Hematopoietic multipotent progenitor cell treated with erythropoietin and hydrocortisone succinate and interleukin-3 and kit ligand, for 8 days (in vitro differentiated cells): ENCODE measurements around the gene ANKHD1.
A peak's percentile ranks its signal among the peaks of the same experiment; 100 is the strongest.

Experiments used
- DNase-seq: peaks from one replicate; pipeline ENCODE4 v3.0.0-alpha.2; 2015

Gene ANKHD1

DNA sequence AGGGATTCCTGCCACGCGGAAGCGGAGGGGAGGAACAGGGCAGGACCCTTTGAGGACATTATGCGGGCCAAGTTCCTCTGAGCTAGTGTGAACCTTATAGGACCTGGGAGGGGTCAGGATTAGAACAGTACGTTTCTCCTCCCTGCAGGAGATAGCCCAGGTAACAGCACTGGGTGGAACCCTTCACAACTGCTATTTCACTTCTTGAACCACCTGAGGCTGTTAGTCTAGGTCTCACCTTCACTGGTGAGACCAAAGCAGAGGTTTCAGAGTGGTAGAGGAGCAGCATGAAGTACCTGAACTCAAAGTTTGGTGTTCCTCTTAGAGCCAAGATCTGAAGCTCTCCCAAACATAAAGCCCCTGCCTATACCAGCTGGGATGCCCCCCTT lies 146.7 kb downstream of the ANKHD1 start:
- no peak for DNase-seq

DNA sequence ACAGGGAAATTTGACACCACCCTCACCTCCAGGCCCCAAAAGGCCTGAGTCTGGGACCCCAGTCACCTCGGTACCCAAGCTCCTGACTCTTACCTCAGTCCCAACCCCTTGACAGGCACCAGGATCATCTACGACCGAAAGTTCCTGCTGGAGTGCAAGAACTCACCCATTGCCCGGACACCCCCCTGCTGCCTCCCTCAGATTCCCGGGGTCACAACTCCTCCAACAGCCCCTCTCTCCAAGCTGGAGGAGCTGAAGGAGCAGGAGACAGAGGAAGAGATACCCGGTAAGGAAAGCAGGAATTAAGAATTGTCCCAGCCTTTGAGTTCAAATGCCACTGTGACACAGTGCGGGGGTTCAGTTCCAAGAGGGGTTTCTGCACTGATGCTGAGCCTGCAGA lies 147.2 kb downstream of the ANKHD1 start:
- no peak for DNase-seq

DNA sequence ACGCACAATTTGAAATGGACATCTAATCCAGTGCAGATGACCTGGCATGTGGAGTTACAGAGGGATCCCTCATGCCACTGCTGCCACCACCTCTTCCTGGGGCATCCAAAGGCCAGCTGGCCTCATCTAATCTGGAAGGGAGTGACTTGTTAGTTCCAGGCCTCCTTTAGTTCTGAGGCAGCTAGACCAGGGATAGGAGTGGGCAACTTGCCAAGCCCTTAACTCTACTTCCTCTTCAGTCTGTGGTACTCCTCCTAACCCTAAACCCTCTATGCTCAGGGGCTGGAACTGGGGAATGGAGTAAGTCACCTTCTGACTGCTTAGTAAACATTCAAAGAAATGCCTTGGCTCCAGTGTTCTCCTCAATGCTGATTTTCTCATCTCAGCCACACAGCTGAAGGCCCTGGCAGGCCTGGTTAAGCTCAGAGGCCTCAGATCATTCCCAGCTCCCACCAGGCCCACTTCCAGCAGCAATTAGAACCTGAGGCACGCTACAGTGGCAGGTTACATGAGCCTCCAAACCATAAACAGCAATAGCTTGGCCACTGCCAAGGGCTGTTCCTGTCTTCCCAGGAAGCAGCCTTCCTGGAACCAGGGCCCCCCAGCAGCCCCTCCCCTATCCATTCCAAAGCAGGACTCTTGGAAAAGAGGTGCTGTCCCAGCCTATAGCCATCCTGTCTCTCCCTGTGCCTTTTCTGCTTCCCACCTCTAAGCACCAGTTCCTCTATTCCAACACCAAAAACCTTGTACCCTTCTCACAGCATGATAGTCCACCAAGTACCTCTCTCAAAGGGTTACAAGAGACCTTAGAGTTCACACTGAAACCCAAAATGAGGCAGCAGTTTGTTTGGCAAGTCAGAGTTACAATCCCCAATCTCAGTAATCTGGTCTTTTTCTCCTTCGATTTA lies 147.9 kb downstream of the ANKHD1 start:
- DNase-seq, result peak; percentile 79

GRCh38 chr5:140550147-140551079 lies 148.8 kb downstream of the ANKHD1 start:
- DNase-seq, result no peak

GRCh38 chr5:140551872-140552271 lies 150.2 kb downstream of the ANKHD1 start:
- DNase-seq, result no peak

GRCh38 chr5:140553657-140554056 lies 152.0 kb downstream of the ANKHD1 start:
- no peak for DNase-seq

- peak; percentile 62 for DNase-seq
These were observed 152.8 kb downstream of the ANKHD1 start for GRCh38 chr5:140554454-140554853.

DNA sequence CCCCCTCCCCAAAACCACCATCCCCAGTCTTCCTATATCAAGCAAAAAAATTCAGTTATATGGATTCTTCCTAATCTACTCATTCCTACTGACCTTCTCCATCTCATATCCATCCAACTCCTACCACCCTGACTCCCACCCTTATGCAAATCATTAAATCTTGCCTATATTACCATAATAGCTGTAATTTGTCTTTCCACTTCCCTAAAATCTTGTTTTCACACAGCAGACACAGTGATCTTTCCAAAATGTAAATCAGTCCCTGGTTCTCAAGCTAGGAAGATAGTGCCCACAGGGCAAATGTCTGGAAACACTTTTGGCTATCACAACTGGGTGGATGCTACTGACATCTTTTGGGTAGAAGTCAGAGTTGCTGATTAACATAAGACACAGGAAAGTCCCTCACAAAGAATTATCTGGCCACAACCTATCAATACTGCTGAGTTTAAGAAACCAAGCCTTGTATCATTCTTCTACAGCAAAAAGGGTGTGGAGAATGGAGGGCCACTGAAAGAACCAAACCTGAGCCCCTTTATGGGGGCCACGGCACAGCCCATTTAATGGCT lies 154.2 kb downstream of the ANKHD1 start:
- peak; percentile 41 for DNase-seq

DNA sequence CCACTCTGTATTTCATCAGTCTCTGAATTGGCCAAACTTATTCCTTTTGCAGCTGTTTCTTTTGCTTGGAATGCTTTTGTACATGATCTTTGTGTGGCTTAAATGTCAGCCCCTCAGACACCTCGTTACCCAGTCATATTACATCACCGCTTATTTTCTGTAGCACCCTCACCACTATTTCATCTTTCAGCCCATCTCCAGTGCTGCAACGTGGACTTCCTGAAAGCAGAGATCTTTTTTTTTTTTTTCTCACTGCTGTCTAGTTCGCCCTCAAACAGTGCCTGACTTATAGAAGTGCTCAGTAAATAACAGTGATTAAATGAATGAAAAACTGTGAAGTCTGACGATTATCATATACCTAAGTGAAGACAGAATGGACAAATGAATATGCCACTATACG lies 154.8 kb downstream of the ANKHD1 start:
- DNase-seq, result peak; percentile 22

DNA sequence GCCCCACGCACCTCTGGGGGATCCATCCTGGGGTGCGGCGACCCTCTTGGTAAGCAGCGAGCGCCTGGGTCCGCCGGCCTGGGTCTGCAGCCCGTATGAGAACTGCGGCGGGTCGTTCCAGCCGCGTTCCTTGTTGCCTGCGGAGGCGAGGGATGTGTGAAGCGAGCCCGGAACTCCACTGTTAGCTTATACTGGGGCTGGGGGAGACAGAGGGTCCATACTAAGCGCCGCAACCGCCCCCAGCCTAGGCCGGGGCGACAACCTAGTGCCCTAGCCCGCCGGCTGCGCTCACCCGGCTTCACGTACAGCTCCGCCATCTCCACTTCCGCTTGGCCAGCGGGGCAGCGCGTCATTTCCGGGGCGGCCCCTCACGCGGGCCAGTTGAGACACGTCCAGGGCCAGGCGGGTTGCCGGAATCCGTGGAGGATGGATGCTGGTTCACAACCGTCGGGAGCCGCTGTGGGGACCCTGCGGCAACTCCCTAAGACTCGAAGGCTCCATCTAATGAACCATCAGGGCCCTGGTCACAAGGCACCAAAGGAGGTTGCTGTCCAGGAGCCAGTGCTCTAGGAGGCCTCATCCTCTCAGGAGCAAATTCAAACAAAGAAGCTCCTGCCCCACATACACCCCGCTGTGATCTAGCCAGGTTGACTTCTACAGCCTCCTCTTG lies 155.6 kb downstream of the ANKHD1 start, which contains the start of gene SRA1:
Gene SRA1, minus strand, starts transcription at position 338 of the 670 bp plus-strand sequence. Its CDS starts 21 bp downstream, at position 317.
- DNase-seq, result peak; percentile 90

- DNase-seq, result no peak
These were observed 156.3 kb downstream of the ANKHD1 start for GRCh38 chr5:140557965-140558364.

- no peak for DNase-seq
These were observed 156.9 kb downstream of the ANKHD1 start for GRCh38 chr5:140558542-140558941.

- DNase-seq, result no peak
These were observed 158.6 kb downstream of the ANKHD1 start for GRCh38 chr5:140560227-140560626.

DNA sequence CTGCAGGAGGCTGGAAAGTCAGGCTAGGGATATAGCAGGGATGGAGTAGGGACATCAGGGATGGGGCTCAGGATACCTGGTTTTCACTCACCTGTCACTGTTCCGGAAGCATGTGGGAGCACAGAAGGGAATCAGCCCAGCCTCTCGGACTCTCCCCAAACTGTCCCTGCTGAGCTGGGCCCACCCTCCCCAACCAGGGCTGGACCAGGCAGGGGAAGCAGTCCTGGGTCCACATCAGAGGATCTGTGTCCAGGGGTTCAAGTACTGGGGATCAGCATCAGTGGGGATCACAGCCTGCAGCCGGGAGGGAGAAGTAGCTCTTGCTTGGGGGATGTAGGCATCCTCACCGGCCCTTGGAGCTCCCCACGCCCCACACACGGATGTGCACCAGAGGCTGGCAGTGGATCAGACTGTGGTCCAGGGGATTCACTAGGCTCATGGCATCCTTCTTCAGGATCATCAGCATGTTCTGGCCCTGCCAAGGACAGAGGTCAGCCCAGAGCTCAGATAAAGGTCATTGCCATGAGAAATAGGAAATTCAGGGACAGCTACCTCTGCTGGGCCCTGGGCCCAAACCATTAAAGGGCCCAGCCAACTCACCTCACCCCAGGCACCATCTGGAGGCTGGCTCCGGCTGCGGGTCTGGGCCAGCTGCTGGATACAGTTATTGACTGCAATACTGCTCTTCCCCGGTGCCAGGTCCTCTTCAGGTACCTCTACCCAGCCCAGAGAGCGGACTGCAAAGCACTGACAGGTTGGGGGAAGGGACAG lies 160.3 kb downstream of the ANKHD1 start:
- no peak for DNase-seq

DNA sequence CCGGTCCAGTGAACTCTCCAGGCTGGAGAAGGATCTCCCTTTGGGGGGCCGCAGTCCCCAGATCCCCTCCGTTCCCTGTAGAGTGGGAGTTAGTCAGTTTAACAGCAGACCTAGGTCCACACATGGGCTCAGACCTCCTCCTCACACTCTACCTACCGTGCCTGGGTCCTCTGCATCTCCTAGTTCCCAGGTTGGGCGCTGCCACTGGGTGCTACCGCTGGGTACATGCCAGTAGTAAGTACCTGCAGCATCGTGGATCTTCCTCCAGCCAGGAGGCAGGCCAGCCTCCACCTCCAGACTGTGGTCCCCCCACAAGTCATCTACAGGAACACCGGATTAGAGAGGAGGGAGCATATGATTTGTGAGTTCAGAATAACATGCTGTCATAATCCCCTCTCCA lies 162.0 kb downstream of the ANKHD1 start:
- no peak for DNase-seq

GRCh38 chr5:140564196-140565023 lies 162.8 kb downstream of the ANKHD1 start, which contains the start of the genes APBB3 and SLC35A4:
Gene APBB3 (minus strand): TSS chr5:140564598. CDS start chr5:140564245, 353 bp downstream.
Gene SLC35A4 (plus strand): TSS chr5:140564828. CDS start chr5:140567170, 2,342 bp downstream.
- peak; percentile 99 for DNase-seq

GRCh38 chr5:140565024-140565779 lies 163.6 kb downstream of the ANKHD1 start:
- DNase-seq, result no peak

DNA sequence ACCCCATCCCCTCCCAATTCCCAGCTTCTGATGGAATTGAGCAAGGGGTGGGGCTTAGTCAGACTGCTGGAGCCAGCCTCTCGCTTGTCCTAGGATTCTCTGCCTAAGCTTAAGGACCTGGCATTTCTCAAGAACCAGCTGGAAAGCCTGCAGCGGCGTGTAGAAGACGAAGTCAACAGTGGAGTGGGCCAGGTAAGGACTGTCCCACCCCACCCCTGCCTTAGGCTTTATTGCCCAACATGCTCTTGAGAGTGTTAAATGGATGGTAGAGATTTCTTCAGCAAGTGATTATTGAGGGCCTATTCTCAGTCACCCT lies 164.1 kb downstream of the ANKHD1 start:
- DNase-seq, result no peak

- DNase-seq, result peak; percentile 21
These were observed 165.0 kb downstream of the ANKHD1 start for GRCh38 chr5:140566665-140567064.
